ENCODE results near the gene ADGRV1.

Gene ADGRV1

DNA sequence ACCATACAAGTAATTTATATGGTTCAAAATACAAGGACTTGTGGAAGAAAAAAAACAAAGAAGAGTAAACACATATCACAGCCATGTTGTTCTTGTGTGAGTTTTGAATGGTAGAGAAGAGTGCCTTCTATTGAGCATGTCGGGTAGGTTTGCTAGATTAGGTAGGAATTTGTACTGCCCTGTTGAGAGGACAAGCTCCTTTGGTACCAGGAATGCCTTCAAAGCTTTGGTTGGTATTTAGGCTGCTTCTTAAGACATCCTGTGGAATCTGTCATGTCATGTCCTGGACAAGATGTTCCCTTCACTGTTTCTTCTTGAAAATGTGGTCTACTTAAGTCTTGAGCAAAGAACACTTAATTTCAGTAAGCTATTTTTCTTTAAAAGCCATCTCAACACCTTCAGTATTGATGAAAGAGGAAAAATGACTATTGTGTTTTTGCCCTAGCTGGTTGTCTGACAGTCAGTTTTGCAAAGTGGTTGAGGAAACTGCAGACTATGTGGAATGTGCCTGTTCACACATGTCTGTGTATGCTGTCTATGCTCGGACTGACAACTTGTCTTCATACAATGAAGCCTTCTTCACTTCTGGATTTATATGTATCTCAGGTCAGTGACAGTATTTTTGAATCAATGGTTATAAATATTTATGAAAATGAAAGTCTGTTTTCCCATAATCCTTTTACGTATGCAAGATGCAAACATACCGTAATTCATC is 296.9 kb downstream of the ADGRV1 start:
- TF ChIP-seq, protein P1, sequence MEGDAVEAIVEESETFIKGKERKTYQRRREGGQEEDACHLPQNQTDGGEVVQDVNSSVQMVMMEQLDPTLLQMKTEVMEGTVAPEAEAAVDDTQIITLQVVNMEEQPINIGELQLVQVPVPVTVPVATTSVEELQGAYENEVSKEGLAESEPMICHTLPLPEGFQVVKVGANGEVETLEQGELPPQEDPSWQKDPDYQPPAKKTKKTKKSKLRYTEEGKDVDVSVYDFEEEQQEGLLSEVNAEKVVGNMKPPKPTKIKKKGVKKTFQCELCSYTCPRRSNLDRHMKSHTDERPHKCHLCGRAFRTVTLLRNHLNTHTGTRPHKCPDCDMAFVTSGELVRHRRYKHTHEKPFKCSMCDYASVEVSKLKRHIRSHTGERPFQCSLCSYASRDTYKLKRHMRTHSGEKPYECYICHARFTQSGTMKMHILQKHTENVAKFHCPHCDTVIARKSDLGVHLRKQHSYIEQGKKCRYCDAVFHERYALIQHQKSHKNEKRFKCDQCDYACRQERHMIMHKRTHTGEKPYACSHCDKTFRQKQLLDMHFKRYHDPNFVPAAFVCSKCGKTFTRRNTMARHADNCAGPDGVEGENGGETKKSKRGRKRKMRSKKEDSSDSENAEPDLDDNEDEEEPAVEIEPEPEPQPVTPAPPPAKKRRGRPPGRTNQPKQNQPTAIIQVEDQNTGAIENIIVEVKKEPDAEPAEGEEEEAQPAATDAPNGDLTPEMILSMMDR (IDR thresholded peaks at IDR 0.05; ENCODE audit: low read depth, low read length, missing control alignments): no peak
- H3K4me3 ChIP-seq (replicated peaks; ENCODE audit: low read depth, low read length): no peak overlapping the region
- DNase-seq (ENCODE audit: extremely low read depth, low read depth): no peak

DNA sequence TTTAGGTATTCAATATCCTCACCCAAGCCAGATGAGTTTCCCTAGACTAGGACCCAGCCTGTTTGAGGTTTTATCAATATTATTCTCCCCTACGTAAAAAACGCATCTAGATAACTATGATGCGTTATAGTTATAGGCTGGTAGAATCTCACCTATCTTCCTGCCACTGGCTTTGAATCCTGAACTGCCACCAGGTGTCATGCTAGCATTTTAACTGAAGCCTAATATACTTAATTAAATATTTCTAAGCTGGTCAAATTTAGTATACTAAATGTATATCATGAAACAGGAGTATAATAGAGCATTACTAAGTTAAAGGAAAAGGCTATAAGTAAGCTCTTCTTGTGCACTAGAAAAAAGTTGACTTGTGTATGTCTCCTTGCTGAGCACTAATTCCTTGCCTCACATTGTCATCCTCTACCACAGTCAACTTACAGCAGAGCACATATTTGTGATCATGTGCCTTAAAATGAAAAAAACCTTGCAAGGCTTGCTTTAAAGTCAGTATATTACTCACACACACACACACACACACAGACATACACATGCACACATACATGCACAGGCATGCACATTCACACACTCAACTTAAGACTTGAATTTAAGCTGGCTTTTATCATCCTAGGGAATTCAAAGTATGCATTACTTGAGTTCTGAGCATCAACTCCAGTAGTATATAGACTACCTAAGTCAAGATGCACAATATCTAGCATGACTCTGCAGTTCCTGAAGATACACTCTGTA is 303.4 kb downstream of the ADGRV1 start:
- no peak overlapping the region for H3K4me3 ChIP-seq (replicated peaks; ENCODE audit: low read depth, low read length)
- TF ChIP-seq, protein P1 (IDR thresholded peaks at IDR 0.05; ENCODE audit: low read depth, low read length, missing control alignments): no peak
- no peak for DNase-seq (ENCODE audit: extremely low read depth, low read depth)

DNA sequence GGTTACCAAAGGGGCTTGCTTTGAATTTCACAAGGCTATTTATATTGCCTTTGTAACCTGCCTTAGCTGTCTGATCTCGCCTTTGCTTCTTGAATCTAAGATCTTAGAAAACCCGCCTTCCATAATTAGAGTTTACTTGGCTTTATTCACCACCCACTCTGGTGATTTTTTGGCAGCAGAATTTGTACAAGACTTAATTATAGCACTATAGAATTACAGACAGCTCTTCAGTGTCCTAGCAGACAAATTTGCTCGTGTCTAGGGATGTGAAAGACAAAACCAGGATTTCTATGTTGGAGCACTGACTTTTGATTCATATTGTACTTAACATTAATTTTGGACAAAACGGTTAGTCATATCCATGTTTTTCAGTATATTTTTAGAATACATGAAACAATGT is 306.6 kb downstream of the ADGRV1 start:
- TF ChIP-seq, protein P1 (IDR thresholded peaks at IDR 0.05; ENCODE audit: low read depth, low read length, missing control alignments): no peak
- H3K4me3 ChIP-seq (replicated peaks; ENCODE audit: low read depth, low read length): no peak overlapping the region
- DNase-seq (ENCODE audit: extremely low read depth, low read depth): no peak

DNA sequence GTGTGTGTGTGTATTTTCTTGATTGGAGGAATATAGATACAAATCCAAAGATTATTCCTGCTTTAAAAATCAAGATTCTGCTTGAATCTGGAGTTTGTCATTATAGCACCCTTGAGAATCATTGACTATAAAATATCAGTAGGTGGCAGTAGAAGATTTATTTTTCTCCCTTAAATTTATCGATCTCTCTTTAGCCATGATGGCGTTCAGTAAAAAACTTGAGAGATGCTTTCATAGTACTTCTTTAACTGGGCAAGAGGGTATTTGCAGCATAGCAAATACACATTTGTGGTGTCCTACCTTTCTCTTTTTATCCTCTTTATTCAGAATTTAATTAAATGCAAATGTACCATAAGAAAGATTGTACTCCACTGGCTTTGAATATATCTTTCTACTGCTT is 307.7 kb downstream of the ADGRV1 start:
- no peak for DNase-seq (ENCODE audit: extremely low read depth, low read depth)
- TF ChIP-seq, protein P1 (IDR thresholded peaks at IDR 0.05; ENCODE audit: low read depth, low read length, missing control alignments): peak; percentile 3
- no peak overlapping the region for H3K4me3 ChIP-seq (replicated peaks; ENCODE audit: low read depth, low read length)

DNA sequence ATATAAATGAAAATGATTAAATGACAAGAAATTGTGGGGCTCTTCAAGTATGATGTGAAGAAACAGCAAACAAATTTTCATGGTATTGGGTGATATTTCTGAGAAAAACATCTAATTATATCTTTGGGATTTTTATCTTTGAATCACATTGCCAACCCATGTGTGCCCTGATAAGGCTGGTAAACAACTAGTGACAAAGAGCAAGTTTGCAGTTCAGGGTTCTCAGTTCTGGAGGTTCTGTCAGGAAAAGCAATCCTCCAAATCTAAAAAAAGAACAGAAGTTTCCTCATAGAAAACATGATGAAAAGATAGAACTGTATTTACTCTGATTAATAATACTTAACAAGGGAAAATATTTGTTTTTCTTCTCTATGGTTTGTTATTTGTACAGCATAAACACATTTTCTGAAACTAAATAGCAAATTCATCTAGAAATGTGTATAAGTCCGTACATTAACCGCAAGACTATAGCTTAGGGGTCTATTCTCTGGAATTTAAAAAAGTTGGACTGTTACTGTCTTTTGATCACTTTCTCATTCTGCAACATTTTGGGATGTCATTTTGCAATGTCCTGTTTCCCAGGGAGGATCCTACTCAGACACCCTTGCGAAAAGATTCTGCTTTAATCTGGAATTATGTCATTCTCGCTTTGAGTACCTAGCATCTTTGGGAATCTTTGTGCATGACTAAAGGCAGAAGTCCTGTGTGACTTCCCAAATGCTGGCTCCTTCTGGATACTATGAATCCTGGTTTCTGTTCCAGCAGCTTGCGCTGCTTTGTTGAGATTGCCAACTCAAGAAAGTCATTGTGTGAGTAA is 308.5 kb downstream of the ADGRV1 start:
- TF ChIP-seq, protein P1 (IDR thresholded peaks at IDR 0.05; ENCODE audit: low read depth, low read length, missing control alignments): no peak
- H3K4me3 ChIP-seq (replicated peaks; ENCODE audit: low read depth, low read length): no peak overlapping the region
- DNase-seq (ENCODE audit: extremely low read depth, low read depth): no peak

DNA sequence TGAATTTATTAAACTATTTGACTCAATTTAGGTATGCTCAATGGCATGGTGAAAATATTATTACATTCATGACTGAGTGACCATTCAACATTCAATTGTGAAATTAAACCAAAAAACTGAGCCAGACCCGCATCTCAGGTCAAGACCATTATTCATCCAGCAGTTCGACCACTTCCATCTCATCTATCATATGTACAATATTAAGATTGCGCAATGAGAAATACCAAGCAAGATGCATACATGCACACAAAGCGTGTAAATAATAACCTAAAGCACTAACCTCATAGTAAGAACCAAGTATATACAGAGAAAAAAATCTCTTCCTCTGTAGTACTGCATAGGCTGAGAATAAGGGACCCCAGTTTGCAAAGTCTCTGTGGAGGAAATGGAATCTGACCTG is 310.2 kb downstream of the ADGRV1 start:
- no peak for DNase-seq (ENCODE audit: extremely low read depth, low read depth)
- TF ChIP-seq, protein P1 (IDR thresholded peaks at IDR 0.05; ENCODE audit: low read depth, low read length, missing control alignments): no peak
- H3K4me3 ChIP-seq (replicated peaks; ENCODE audit: low read depth, low read length): no peak overlapping the region
